GM12878 (cell line): ENCODE results near the gene CD84. TPM values are rescaled to one million over a fixed set of nuclear protein-coding genes. Genes with fewer than 3 reads are reported as not detected.

Experiments
- EED ChIP-seq: sonication (generic); IDR thresholded peaks from 2 replicates; pipeline ENCODE4 v1.6.1; 2016; ENCODE audit warnings: antibody characterized with exemption, low read depth
- HCFC1 ChIP-seq: fragments of 150-350 bp; IDR thresholded peaks from 2 replicates; pipeline ENCODE4 v1.6.1; 2014; ENCODE audit warnings: low read length
- IRF4 ChIP-seq: IDR thresholded peaks from 2 replicates; pipeline ENCODE4 v1.6.1; 2011; ENCODE audit warnings: low read depth, low read length
- JUNB ChIP-seq: IDR thresholded peaks from 2 replicates; pipeline ENCODE4 v1.6.1; 2016; ENCODE audit warnings: antibody characterized with exemption, mild to moderate bottlenecking
- KDM1A ChIP-seq: fragments of 200-600 bp; sonication (generic); IDR thresholded peaks from 2 replicates; pipeline ENCODE4 v1.6.1; 2016; ENCODE audit warnings: borderline replicate concordance
- LARP7 ChIP-seq: fragments of 450-650 bp; IDR thresholded peaks from 2 replicates; pipeline ENCODE4 v1.6.1; 2017; ENCODE audit warnings: mild to moderate bottlenecking
- NBN ChIP-seq: fragments of 450-650 bp; IDR thresholded peaks from 2 replicates; pipeline ENCODE4 v1.6.1; 2016
- POLR2AphosphoS5 ChIP-seq: IDR thresholded peaks from 2 replicates; pipeline ENCODE4 v1.6.1; 2011; ENCODE audit warnings: mild to moderate bottlenecking, low read length, inconsistent platforms
- POU2F2 ChIP-seq: IDR thresholded peaks from 3 replicates; pipeline ENCODE4 v1.6.1; 2011; ENCODE audit warnings: low read depth, mild to moderate bottlenecking, low read length, borderline replicate concordance
- RUNX3 ChIP-seq: IDR thresholded peaks from 2 replicates; pipeline ENCODE4 v1.6.1; 2012; ENCODE audit warnings: low read length, inconsistent platforms
- polyA plus RNA-seq, 11 experiments: library from polyadenylated mRNA; depleted of rRNA in 4 of 11; unstranded in 6 of 11; stranded (reverse) in 5 of 11; fragments of >200 nt; fragmentation: Nextera tagmentation in 4 of 11; fragmentation: Illumina TruSeq in 1 of 11; extraction: Ambion mirVana in 4 of 11; extraction: Trizol in 1 of 11; gene quantifications; 1 replicate in 1 of 11; 2 replicates in 10 of 11; pipeline versions ENCODE4 v1.2.1 to v1.2.3, GENCODE V29; 2011 to 2016; ENCODE audit warnings: inconsistent platforms in 2 of 11, missing spikeins in 2 of 11, low read depth in 1 of 11
- total RNA-seq, 4 experiments: library from RNA; depleted of rRNA in 3 of 4; stranded (reverse); fragments of >200 nt in 3 of 4; fragmentation: Illumina TruSeq in 1 of 4; extraction: Trizol in 1 of 4; gene quantifications; 2 replicates each; pipeline versions ENCODE4 v1.2.1 to v1.2.3, GENCODE V29; 2013 to 2021
- TF ChIP-seq, protein P1 (sequence below): fragments of 450-650 bp; IDR thresholded peaks from 2 replicates; pipeline ENCODE4 v1.6.1; 2016; ENCODE audit warnings: mild to moderate bottlenecking
- TF ChIP-seq, protein P2 (sequence below): fragments of 450-650 bp; IDR thresholded peaks from 2 replicates; pipeline ENCODE4 v1.6.1; 2017; ENCODE audit warnings: low read depth, mild to moderate bottlenecking, moderate library complexity
- TF ChIP-seq, protein P3 (sequence below): fragments of 450-650 bp; IDR thresholded peaks from 2 replicates; pipeline ENCODE4 v1.6.1; 2016; ENCODE audit warnings: mild to moderate bottlenecking, moderate library complexity, borderline replicate concordance
- TF ChIP-seq, protein P4 (sequence below): fragments of 450-650 bp; IDR thresholded peaks from 2 replicates; pipeline ENCODE4 v1.6.1; 2017; ENCODE audit warnings: mild to moderate bottlenecking, moderate library complexity
- TF ChIP-seq, protein P5 (sequence below): fragments of 450-650 bp; IDR thresholded peaks from 2 replicates; pipeline ENCODE4 v1.6.1; 2017; ENCODE audit warnings: borderline replicate concordance

Gene CD84
- total and polyA plus RNA-seq, 10 of the 15 experiments (the other 5 are each of a cell fraction or from before 2014, with no cell fraction given) = 3.4 to 20.3 (median 11.7) TPM

DNA sequence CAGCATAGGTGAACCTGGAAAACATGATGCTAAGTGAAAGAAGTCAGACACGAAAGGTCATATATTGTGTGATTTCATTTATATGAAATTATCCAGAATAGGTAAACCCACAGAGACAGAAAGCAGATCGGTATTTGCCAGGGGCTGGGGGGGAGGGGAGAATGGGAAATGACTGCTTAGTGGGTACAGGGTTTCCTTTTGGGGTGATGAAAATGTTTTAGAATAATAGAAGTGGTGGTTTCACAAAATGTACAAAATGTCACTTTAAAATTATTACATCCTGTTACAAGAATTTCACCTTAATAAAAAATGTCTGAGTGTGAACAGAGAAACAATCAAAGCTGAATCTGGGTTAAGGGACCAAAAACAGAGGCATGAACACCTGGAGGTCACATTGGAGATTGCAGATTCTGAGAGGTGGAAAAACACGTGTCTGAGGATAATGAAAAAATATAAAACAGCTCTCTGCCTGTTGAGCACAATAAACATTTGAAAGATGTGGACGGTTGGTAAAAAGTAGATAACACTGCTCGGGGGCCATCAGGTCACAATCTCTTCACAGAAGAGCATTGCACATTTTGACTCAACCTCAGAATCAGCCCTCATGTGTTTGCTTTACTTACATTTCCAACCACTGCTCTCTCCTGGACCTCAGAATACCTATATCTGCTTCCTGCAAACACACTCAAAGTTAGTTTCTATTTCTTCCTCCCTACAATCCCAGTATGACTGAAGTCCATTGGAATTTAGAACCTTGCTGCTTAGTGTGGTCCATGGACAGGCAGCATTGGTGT lies 59.5 kb downstream of the CD84 start (continued):
- TF ChIP-seq, protein P1, sequence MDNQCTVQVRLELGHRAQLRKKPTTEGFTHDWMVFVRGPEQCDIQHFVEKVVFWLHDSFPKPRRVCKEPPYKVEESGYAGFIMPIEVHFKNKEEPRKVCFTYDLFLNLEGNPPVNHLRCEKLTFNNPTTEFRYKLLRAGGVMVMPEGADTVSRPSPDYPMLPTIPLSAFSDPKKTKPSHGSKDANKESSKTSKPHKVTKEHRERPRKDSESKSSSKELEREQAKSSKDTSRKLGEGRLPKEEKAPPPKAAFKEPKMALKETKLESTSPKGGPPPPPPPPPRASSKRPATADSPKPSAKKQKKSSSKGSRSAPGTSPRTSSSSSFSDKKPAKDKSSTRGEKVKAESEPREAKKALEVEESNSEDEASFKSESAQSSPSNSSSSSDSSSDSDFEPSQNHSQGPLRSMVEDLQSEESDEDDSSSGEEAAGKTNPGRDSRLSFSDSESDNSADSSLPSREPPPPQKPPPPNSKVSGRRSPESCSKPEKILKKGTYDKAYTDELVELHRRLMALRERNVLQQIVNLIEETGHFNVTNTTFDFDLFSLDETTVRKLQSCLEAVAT = peak; percentile 42
- TF ChIP-seq, protein P2, sequence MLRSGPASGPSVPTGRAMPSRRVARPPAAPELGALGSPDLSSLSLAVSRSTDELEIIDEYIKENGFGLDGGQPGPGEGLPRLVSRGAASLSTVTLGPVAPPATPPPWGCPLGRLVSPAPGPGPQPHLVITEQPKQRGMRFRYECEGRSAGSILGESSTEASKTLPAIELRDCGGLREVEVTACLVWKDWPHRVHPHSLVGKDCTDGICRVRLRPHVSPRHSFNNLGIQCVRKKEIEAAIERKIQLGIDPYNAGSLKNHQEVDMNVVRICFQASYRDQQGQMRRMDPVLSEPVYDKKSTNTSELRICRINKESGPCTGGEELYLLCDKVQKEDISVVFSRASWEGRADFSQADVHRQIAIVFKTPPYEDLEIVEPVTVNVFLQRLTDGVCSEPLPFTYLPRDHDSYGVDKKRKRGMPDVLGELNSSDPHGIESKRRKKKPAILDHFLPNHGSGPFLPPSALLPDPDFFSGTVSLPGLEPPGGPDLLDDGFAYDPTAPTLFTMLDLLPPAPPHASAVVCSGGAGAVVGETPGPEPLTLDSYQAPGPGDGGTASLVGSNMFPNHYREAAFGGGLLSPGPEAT = peak; percentile 28; the same call in 1 of the 2 replicates
- peak; percentile 54 for TF ChIP-seq RUNX3
- TF ChIP-seq KDM1A = no peak
- TF ChIP-seq, protein P3, sequence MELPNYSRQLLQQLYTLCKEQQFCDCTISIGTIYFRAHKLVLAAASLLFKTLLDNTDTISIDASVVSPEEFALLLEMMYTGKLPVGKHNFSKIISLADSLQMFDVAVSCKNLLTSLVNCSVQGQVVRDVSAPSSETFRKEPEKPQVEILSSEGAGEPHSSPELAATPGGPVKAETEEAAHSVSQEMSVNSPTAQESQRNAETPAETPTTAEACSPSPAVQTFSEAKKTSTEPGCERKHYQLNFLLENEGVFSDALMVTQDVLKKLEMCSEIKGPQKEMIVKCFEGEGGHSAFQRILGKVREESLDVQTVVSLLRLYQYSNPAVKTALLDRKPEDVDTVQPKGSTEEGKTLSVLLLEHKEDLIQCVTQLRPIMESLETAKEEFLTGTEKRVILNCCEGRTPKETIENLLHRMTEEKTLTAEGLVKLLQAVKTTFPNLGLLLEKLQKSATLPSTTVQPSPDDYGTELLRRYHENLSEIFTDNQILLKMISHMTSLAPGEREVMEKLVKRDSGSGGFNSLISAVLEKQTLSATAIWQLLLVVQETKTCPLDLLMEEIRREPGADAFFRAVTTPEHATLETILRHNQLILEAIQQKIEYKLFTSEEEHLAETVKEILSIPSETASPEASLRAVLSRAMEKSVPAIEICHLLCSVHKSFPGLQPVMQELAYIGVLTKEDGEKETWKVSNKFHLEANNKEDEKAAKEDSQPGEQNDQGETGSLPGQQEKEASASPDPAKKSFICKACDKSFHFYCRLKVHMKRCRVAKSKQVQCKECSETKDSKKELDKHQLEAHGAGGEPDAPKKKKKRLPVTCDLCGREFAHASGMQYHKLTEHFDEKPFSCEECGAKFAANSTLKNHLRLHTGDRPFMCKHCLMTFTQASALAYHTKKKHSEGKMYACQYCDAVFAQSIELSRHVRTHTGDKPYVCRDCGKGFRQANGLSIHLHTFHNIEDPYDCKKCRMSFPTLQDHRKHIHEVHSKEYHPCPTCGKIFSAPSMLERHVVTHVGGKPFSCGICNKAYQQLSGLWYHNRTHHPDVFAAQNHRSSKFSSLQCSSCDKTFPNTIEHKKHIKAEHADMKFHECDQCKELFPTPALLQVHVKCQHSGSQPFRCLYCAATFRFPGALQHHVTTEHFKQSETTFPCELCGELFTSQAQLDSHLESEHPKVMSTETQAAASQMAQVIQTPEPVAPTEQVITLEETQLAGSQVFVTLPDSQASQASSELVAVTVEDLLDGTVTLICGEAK = 0 out of 2 replicates have a peak, but pooled peaks have one; percentile 18
- TF ChIP-seq JUNB = peak; percentile 54
- 0 out of 2 replicates have a peak, but pooled peaks have one; percentile 18 for TF ChIP-seq POLR2AphosphoS5
- TF ChIP-seq, protein P4, sequence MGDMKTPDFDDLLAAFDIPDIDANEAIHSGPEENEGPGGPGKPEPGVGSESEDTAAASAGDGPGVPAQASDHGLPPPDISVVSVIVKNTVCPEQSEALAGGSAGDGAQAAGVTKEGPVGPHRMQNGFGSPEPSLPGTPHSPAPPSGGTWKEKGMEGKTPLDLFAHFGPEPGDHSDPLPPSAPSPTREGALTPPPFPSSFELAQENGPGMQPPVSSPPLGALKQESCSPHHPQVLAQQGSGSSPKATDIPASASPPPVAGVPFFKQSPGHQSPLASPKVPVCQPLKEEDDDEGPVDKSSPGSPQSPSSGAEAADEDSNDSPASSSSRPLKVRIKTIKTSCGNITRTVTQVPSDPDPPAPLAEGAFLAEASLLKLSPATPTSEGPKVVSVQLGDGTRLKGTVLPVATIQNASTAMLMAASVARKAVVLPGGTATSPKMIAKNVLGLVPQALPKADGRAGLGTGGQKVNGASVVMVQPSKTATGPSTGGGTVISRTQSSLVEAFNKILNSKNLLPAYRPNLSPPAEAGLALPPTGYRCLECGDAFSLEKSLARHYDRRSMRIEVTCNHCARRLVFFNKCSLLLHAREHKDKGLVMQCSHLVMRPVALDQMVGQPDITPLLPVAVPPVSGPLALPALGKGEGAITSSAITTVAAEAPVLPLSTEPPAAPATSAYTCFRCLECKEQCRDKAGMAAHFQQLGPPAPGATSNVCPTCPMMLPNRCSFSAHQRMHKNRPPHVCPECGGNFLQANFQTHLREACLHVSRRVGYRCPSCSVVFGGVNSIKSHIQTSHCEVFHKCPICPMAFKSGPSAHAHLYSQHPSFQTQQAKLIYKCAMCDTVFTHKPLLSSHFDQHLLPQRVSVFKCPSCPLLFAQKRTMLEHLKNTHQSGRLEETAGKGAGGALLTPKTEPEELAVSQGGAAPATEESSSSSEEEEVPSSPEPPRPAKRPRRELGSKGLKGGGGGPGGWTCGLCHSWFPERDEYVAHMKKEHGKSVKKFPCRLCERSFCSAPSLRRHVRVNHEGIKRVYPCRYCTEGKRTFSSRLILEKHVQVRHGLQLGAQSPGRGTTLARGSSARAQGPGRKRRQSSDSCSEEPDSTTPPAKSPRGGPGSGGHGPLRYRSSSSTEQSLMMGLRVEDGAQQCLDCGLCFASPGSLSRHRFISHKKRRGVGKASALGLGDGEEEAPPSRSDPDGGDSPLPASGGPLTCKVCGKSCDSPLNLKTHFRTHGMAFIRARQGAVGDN = 0 out of 2 replicates have a peak, but pooled peaks have one; percentile 61
- TF ChIP-seq IRF4 = 0 out of 2 replicates have a peak, but pooled peaks have one; percentile 69
- no peak for TF ChIP-seq HCFC1
- TF ChIP-seq, protein P5, sequence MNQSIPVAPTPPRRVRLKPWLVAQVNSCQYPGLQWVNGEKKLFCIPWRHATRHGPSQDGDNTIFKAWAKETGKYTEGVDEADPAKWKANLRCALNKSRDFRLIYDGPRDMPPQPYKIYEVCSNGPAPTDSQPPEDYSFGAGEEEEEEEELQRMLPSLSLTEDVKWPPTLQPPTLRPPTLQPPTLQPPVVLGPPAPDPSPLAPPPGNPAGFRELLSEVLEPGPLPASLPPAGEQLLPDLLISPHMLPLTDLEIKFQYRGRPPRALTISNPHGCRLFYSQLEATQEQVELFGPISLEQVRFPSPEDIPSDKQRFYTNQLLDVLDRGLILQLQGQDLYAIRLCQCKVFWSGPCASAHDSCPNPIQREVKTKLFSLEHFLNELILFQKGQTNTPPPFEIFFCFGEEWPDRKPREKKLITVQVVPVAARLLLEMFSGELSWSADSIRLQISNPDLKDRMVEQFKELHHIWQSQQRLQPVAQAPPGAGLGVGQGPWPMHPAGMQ = no peak
- no peak for TF ChIP-seq POU2F2
- TF ChIP-seq EED = peak; percentile 68
- no peak for TF ChIP-seq LARP7
- 0 out of 2 replicates have a peak, but pooled peaks have one; percentile 41 for TF ChIP-seq NBN
